ENCODE results near the gene RXFP1. TPM values are rescaled to one million over a fixed set of nuclear protein-coding genes. Genes with fewer than 3 reads are reported as not detected.

The RXFP1 gene
- total RNA-seq, 4 donors from 2014 or later, result 2.1 to 11.3 (median 6.0) TPM

- DNase-seq, result no peak
- Histone ChIP-seq H3K4me1 (no peaks in the 10 kb centered on the region), H3K9me3 (no peaks in the 10 kb centered on the region), H3K27me3 (no peaks in the 10 kb centered on the region), H3K4me3 (no peak overlapping the region), H3K27ac (no peak overlapping the region), H3K36me3 (no peaks in the 10 kb centered on the region)
- TF ChIP-seq CTCF (IDR thresholded peaks at IDR 0.05), result no peak
- TF ChIP-seq POLR2A (IDR thresholded peaks at IDR 0.05), result no peak
- intact Hi-C loops (cut with DNase I; ENCODE audit: low total_unique reads), result no loop called here
Measured at GRCh38 chr4:158590824-158591223, 69.1 kb downstream of the RXFP1 start.

GRCh38 chr4:158597879-158598596 is 76.4 kb downstream of the RXFP1 start:
- TF ChIP-seq CTCF (IDR thresholded peaks at IDR 0.05) (no peak), POLR2A (IDR thresholded peaks at IDR 0.05) (no peak)
- Histone ChIP-seq H3K27ac (no peak overlapping the region), H3K36me3 (no peaks in the 10 kb centered on the region), H3K4me3 (no peak overlapping the region), H3K4me1 (no peaks in the 10 kb centered on the region), H3K9me3 (no peaks in the 10 kb centered on the region), H3K27me3 (no peaks in the 10 kb centered on the region)
- intact Hi-C loops (cut with DNase I; ENCODE audit: low total_unique reads), result no loop called here
- DNase-seq, result no peak

- no peak overlapping the region for H3K4me3 ChIP-seq
- H3K4me1 ChIP-seq, result no peaks in the 10 kb centered on the region
- TF ChIP-seq CTCF (IDR thresholded peaks at IDR 0.05), result no peak
- TF ChIP-seq POLR2A (IDR thresholded peaks at IDR 0.05), result no peak
- H3K9me3 ChIP-seq, result no peaks in the 10 kb centered on the region
- intact Hi-C loops (cut with DNase I; ENCODE audit: low total_unique reads), result no loop called here
- H3K36me3 ChIP-seq, result no peaks in the 10 kb centered on the region
- DNase-seq, result no peak
- H3K27ac ChIP-seq, result no peak overlapping the region
- no peaks in the 10 kb centered on the region for H3K27me3 ChIP-seq
Measured at GRCh38 chr4:158599150-158599549, 77.5 kb downstream of the RXFP1 start.

- Histone ChIP-seq H3K27me3 (no peaks in the 10 kb centered on the region), H3K4me3 (no peak overlapping the region), H3K4me1 (no peaks in the 10 kb centered on the region), H3K27ac (no peak overlapping the region), H3K9me3 (no peaks in the 10 kb centered on the region), H3K36me3 (no peaks in the 10 kb centered on the region)
- TF ChIP-seq POLR2A (IDR thresholded peaks at IDR 0.05) (no peak), CTCF (IDR thresholded peaks at IDR 0.05) (no peak)
- intact Hi-C loops (cut with DNase I; ENCODE audit: low total_unique reads), result no loop called here
- DNase-seq, result no peak
Measured at GRCh38 chr4:158599765-158600498, 78.2 kb downstream of the RXFP1 start.

GRCh38 chr4:158604369-158604768 is 82.7 kb downstream of the RXFP1 start:
- H3K4me3 ChIP-seq, result no peak overlapping the region
- no peak for TF ChIP-seq POLR2A (IDR thresholded peaks at IDR 0.05)
- no peak overlapping the region for H3K27ac ChIP-seq
- no peaks in the 10 kb centered on the region for H3K27me3 ChIP-seq
- no peak for DNase-seq
- H3K36me3 ChIP-seq, result no peaks in the 10 kb centered on the region
- H3K9me3 ChIP-seq, result no peaks in the 10 kb centered on the region
- H3K4me1 ChIP-seq, result no peaks in the 10 kb centered on the region
- intact Hi-C loops (cut with DNase I; ENCODE audit: low total_unique reads), result no loop called here

Data from uterus (tissue), 4 donors.